Measurements from ENCODE around the gene LIPN.

- no peak for TF ChIP-seq POLR2AphosphoS5 (IDR thresholded peaks at IDR 0.05; ENCODE audit: low read depth, low read length)
- no peak for TF ChIP-seq REST (IDR thresholded peaks at IDR 0.05; ENCODE audit: insufficient read depth in 1 of 2, low read depth in 2 of 2, low read length in 2 of 2)
- TF ChIP-seq TAF1 (IDR thresholded peaks at IDR 0.05; ENCODE audit: borderline replicate concordance, insufficient read depth, low read length), result no peak
- no peak for TF ChIP-seq SIN3A (IDR thresholded peaks at IDR 0.05; ENCODE audit: borderline replicate concordance, insufficient read depth, low read length)
- no peak for TF ChIP-seq FOXP2 (optimal IDR thresholded peaks at IDR 0.05; ENCODE audit: borderline replicate concordance, extremely low read depth, extremely low read length, insufficient read depth)
These were observed 3.1 kb downstream of the LIPN start for GRCh38 chr10:88762906-88763305.

All from PFSK-1 (cell line).